ENCODE measurements around the gene RPL10. TPM values are rescaled to one million over a fixed set of nuclear protein-coding genes. Genes with fewer than 3 reads are reported as not detected.

RPL10 gene
- total and polyA plus RNA-seq, 9 of the 15 experiments (the other 6 are each of a cell fraction or from before 2014, with no cell fraction given) = 3,774 to 7,600 (median 5,014) TPM

- TF ChIP-seq ZBED1 (IDR thresholded peaks at IDR 0.05) (peak; percentile 22; the same call in 1 of the 2 replicates), MXD1 (CRISPR knock-in tag; IDR thresholded peaks at IDR 0.05; ENCODE audit: borderline replicate concordance, poor library complexity, severe bottlenecking) (no peak), CREBBP (IDR thresholded peaks at IDR 0.05; ENCODE audit: low read depth, low read length) (no peak), C11orf30 (IDR thresholded peaks at IDR 0.05; ENCODE audit: low read depth) (peak; percentile 81), FUS (optimal IDR thresholded peaks at IDR 0.05; ENCODE audit: low read depth, low read length) (no peak), ERF (CRISPR knock-in tag; IDR thresholded peaks at IDR 0.05) (no peak), NR2C2 (CRISPR knock-in tag; IDR thresholded peaks at IDR 0.05) (no peak), NR2C2 (tag; IDR thresholded peaks at IDR 0.05) (no peak), RFX1 (IDR thresholded peaks at IDR 0.05) (no peak), SAFB (IDR thresholded peaks at IDR 0.05; ENCODE audit: borderline replicate concordance, low read depth, low read length) (no peak), ZNF696 (CRISPR knock-in tag; conservative IDR thresholded peaks at IDR 0.05) (no peak), ID3 (CRISPR knock-in tag; IDR thresholded peaks at IDR 0.05) (no peak), ID3 (tag; IDR thresholded peaks at IDR 0.05) (peak; percentile 58; the same call in 1 of the 2 replicates), TCF7 (IDR thresholded peaks at IDR 0.05; ENCODE audit: borderline replicate concordance) (no peak), HDAC1 (IDR thresholded peaks at IDR 0.05) (peak in 1 of 2 experiments; percentile 43; a peak in 1 of 4 replicates), ZNF780A (CRISPR knock-in tag; IDR thresholded peaks at IDR 0.05) (no peak), RFX7 (CRISPR knock-in tag; IDR thresholded peaks at IDR 0.05) (no peak), ZNF589 (CRISPR knock-in tag; IDR thresholded peaks at IDR 0.05; ENCODE audit: low read depth) (no peak), LEF1 (IDR thresholded peaks at IDR 0.05) (0 out of 2 replicates have a peak, but pooled peaks have one; percentile 36), ZNF134 (CRISPR knock-in tag; conservative IDR thresholded peaks at IDR 0.05) (no peak), ZC3H8 (IDR thresholded peaks at IDR 0.05) (no peak), MYC (IDR thresholded peaks at IDR 0.05; ENCODE audit: low read depth, low read length) (no peak), MYC (CRISPR knock-in tag; IDR thresholded peaks at IDR 0.05; ENCODE audit: borderline replicate concordance, low read depth) (no peak), GTF2A2 (tag; IDR thresholded peaks at IDR 0.05) (no peak), ELF2 (CRISPR knock-in tag; IDR thresholded peaks at IDR 0.05) (no peak), STAT5B (CRISPR knock-in tag; IDR thresholded peaks at IDR 0.05) (no peak), ELK3 (CRISPR knock-in tag; IDR thresholded peaks at IDR 0.05) (no peak), XRCC4 (IDR thresholded peaks at IDR 0.05; ENCODE audit: extremely low read depth, insufficient read depth, insufficient read length) (no peak), SRSF1 (IDR thresholded peaks at IDR 0.05; ENCODE audit: low read depth, low read length) (no peak)
These were observed 28.5 kb upstream of the RPL10 start (continued) for GRCh38 chrX:154369449-154370299.

All from K562 (cell line).